IPS-NIHi7 (cell line): ENCODE measurements around the gene ZNF280D.
"Not testable (repeated sequence)": the region's sequence is repeated elsewhere in the genome, so short reads cannot be mapped to it uniquely, and the experiment has no call there.

Experiments
- DNase-seq: peaks from one replicate; pipeline ENCODE4 v3.0.0; 2012; ENCODE audit warnings: mixed read lengths; ENCODE audit errors: extremely low spot score

ZNF280D gene

GRCh38 chr15:56715220-56715619 is 18.1 kb downstream of the ZNF280D start:
- no peak for DNase-seq

GRCh38 chr15:56709502-56709901 is 23.8 kb downstream of the ZNF280D start:
- DNase-seq: not testable (repeated sequence)

GRCh38 chr15:56699743-56700142 is 33.6 kb downstream of the ZNF280D start:
- no peak for DNase-seq

- DNase-seq: no peak
These were observed 35.0 kb downstream of the ZNF280D start for GRCh38 chr15:56698270-56698669.

GRCh38 chr15:56693761-56694160 is 39.5 kb downstream of the ZNF280D start:
- no peak for DNase-seq

- DNase-seq: no peak
These were observed 42.6 kb downstream of the ZNF280D start for GRCh38 chr15:56690733-56691132.

GRCh38 chr15:56683908-56684307 is 49.4 kb downstream of the ZNF280D start:
- no peak for DNase-seq

- DNase-seq: no peak
These were observed 52.2 kb downstream of the ZNF280D start for GRCh38 chr15:56681113-56681512.

- DNase-seq: no peak
These were observed 54.1 kb downstream of the ZNF280D start for GRCh38 chr15:56679225-56679624.

GRCh38 chr15:56678571-56678970 is 54.7 kb downstream of the ZNF280D start:
- no peak for DNase-seq

GRCh38 chr15:56677271-56677670 is 56.0 kb downstream of the ZNF280D start:
- DNase-seq: no peak

- no peak for DNase-seq
These were observed 57.4 kb downstream of the ZNF280D start for GRCh38 chr15:56675930-56676329.

GRCh38 chr15:56674857-56675256 is 58.5 kb downstream of the ZNF280D start:
- no peak for DNase-seq

- no peak for DNase-seq
These were observed 60.6 kb downstream of the ZNF280D start for GRCh38 chr15:56672721-56673120.

- no peak for DNase-seq
These were observed 65.8 kb downstream of the ZNF280D start for GRCh38 chr15:56667517-56667916.

- DNase-seq: no peak
These were observed 72.4 kb downstream of the ZNF280D start for GRCh38 chr15:56660943-56661342.

GRCh38 chr15:56659197-56659596 is 74.1 kb downstream of the ZNF280D start:
- DNase-seq: no peak

- no peak for DNase-seq
These were observed 78.7 kb downstream of the ZNF280D start for GRCh38 chr15:56654624-56655023.

GRCh38 chr15:56654216-56654615 is 79.1 kb downstream of the ZNF280D start:
- no peak for DNase-seq

- DNase-seq: no peak
These were observed 79.5 kb downstream of the ZNF280D start for GRCh38 chr15:56653787-56654186.

GRCh38 chr15:56653107-56653506 is 80.2 kb downstream of the ZNF280D start:
- no peak for DNase-seq

- DNase-seq: no peak
These were observed 85.0 kb downstream of the ZNF280D start for GRCh38 chr15:56648311-56648710.

GRCh38 chr15:56640549-56640948 is 92.8 kb downstream of the ZNF280D start:
- DNase-seq: no peak

GRCh38 chr15:56640127-56640526 is 93.2 kb downstream of the ZNF280D start:
- no peak for DNase-seq

- no peak for DNase-seq
These were observed 93.7 kb downstream of the ZNF280D start for GRCh38 chr15:56639631-56640030.
